ENCODE measurements around the gene CACUL1. TPM values are rescaled to one million over a fixed set of nuclear protein-coding genes. Genes with fewer than 3 reads are reported as not detected.
"Not testable (repeated sequence)": the region's sequence is repeated elsewhere in the genome, so short reads cannot be mapped to it uniquely, and the experiment has no call there.

CACUL1 gene
- total and polyA plus RNA-seq, 9 of the 15 experiments (the other 6 are each of a cell fraction or from before 2014, with no cell fraction given) = 4.5 to 17.1 (median 13.5) TPM

DNA sequence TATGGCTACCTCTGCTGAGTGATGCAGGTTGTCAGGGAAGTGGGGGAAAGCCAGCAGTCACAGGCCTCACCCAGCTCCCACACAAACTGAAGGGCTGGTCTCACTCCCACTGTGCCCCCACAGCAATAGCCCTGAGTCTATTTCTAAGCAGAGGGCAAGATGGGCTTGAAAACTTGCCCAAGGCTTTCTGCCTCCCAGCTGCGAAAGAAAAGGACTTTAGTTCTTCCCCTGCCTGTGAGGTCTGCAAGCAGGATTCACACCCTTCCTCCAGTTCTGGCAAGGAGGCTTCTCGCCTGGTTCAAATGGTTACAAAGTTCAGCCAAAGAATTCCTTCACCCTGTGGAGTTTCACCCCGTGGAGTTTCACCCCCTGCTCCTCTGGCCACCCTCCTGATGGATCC, 96.0 kb downstream of the CACUL1 start:
- CTCF ChIA-PET (ENCODE audit: low intra/inter-chr PET ratio) = no interaction called here
- 0% methylated on average over 3 of the region's 3 CpGs for WGBS (ENCODE audit: insufficient coverage, low coverage, missing lambda C conversion rate)
- ATAC-seq (no peak), FAIRE-seq (no peak), DNase-seq (ENCODE audit: extremely low read depth in 1 of 4, low spot score in 3 of 4) (no peak)
- in situ Hi-C loops (cut with MboI) (no loop called here), intact Hi-C loops (cut with micrococcal nuclease) (no loop called here)
- H3K9me3 ChIP-seq (replicated peaks; ENCODE audit: control insufficient read depth, insufficient read depth, low read depth, low read length) = no peaks in the 10 kb centered on the region
- POLR2A ChIA-PET = interaction anchor here (0.6 kb wide), 1 partner anchor 1537 kb away, joined by 3 read pairs; no protein-coding TSS in a partner anchor
- H3K79me2 ChIP-seq (ENCODE audit: control insufficient read depth, insufficient read depth, low read length) = no peaks in the 10 kb centered on the region
- no TSS peak for BruUV-seq (replicated peaks)
- no peak overlapping the region for H3K9ac ChIP-seq (ENCODE audit: insufficient read depth in 1 of 2, low read depth in 2 of 2, low read length in 2 of 2)
- no peak overlapping the region for H3K4me2 ChIP-seq (ENCODE audit: insufficient read depth, low read length)
- H2AFZ ChIP-seq (ENCODE audit: low read depth, low read length) = no peak overlapping the region
- H3K36me3 ChIP-seq (ENCODE audit: control insufficient read depth, insufficient read depth, low read length) = no peaks in the 10 kb centered on the region
- no peaks in the 10 kb centered on the region for H4K20me1 ChIP-seq (replicated peaks; ENCODE audit: control insufficient read depth, insufficient read depth, low read length)
- no peaks in the 10 kb centered on the region; a peak in 1 of 5 replicates for H3K4me1 ChIP-seq (replicated peaks in 1 of 2; ENCODE audit: control insufficient read depth in 2 of 2, insufficient read depth in 2 of 2, low read length in 2 of 2)
- no peak overlapping the region for H3K4me3 ChIP-seq
- H3K27me3 ChIP-seq (ENCODE audit: control insufficient read depth in 2 of 2, insufficient read depth in 2 of 2, low read length in 2 of 2) = no peaks in the 10 kb centered on the region
- no peak for TF ChIP-seq MCM2 (IDR thresholded peaks at IDR 0.05; ENCODE audit: low read depth)
- TF ChIP-seq NCOA2 (IDR thresholded peaks at IDR 0.05; ENCODE audit: partially characterized antibody in 2 of 2) = no peak
- TF ChIP-seq RBM34 (IDR thresholded peaks at IDR 0.05; ENCODE audit: borderline replicate concordance, insufficient read depth, low read length) = no peak
- TF ChIP-seq ZFP36 (IDR thresholded peaks at IDR 0.05; ENCODE audit: low read depth, low read length, partially characterized antibody) = peak; percentile 54
- no peak for TF ChIP-seq IFI16 (CRISPR knock-in tag; IDR thresholded peaks at IDR 0.05)
- no peak overlapping the region for H3K27ac ChIP-seq (ENCODE audit: extremely low read depth, low read depth, low read length)
- no peaks in the 10 kb centered on the region for H3K9me1 ChIP-seq (ENCODE audit: control insufficient read depth, insufficient read depth, low read length)

DNA sequence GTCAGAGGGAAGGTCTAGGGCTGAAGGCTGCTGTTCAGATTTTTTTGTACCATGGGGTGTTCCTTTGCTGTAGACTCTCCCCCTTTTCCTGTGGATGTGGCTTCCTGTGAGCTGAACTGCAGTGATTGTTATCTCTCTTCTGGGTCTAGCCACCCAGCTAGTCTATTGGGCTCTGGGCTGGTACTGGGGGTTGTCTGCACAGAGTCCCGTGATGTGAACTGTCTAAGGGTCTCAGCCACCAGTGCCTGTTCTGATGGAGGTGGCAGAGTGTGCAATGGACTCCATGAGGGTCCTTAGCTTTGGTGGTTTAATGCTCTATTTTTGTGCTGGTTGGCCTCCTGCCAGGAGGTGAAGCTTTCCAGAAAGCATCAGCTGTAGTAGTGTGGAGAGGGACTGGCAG, 96.6 kb downstream of the CACUL1 start:
- H3K36me3 ChIP-seq (ENCODE audit: control insufficient read depth, insufficient read depth, low read length); H2AFZ ChIP-seq (ENCODE audit: low read depth, low read length); in situ Hi-C loops (cut with MboI); H3K9me3 ChIP-seq (replicated peaks; ENCODE audit: control insufficient read depth, insufficient read depth, low read depth, low read length); H3K4me1 ChIP-seq (replicated peaks in 1 of 2; ENCODE audit: control insufficient read depth in 2 of 2, insufficient read depth in 2 of 2, low read length in 2 of 2); ATAC-seq; FAIRE-seq; H3K27me3 ChIP-seq (ENCODE audit: control insufficient read depth in 2 of 2, insufficient read depth in 2 of 2, low read length in 2 of 2); BruUV-seq (replicated peaks); intact Hi-C loops (cut with micrococcal nuclease); H3K9me1 ChIP-seq (ENCODE audit: control insufficient read depth, insufficient read depth, low read length); DNase-seq (ENCODE audit: extremely low read depth in 1 of 4, low spot score in 3 of 4); H3K4me2 ChIP-seq (ENCODE audit: insufficient read depth, low read length); H3K79me2 ChIP-seq (ENCODE audit: control insufficient read depth, insufficient read depth, low read length); H4K20me1 ChIP-seq (replicated peaks; ENCODE audit: control insufficient read depth, insufficient read depth, low read length); H3K9ac ChIP-seq (ENCODE audit: insufficient read depth in 1 of 2, low read depth in 2 of 2, low read length in 2 of 2); CTCF ChIA-PET (ENCODE audit: low intra/inter-chr PET ratio); H3K27ac ChIP-seq (ENCODE audit: extremely low read depth, low read depth, low read length); H3K4me3 ChIP-seq: not testable (repeated sequence)
- WGBS (ENCODE audit: insufficient coverage, low coverage, missing lambda C conversion rate) = 0% methylated on average over 1 of the region's 1 CpG
- peak; percentile 59 for TF ChIP-seq NFIC (IDR thresholded peaks at IDR 0.05)
- POLR2A ChIA-PET = interaction anchor here (0.6 kb wide), 1 partner anchor 1537 kb away, joined by 3 read pairs; no protein-coding TSS in a partner anchor

DNA sequence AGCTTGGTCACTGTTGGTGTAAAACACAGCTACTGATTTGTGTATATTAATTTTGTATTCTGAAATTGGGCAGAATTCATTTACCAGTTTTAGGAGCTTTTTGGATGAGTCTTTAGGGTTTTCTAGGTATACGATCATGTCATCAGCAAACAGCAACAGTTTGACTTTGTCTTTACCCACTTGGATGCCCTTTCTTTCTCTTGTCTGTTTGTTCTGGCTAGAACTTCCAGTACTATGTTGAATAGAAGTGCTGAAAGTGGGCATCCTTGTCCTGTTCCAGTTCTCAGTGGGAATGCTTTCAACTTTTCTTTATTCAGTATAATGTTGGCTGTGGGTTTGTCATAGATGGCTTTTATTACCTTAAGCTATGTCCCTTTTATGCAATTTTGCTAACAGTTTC, 109.5 kb downstream of the CACUL1 start:
- intact Hi-C loops (cut with micrococcal nuclease); H3K36me3 ChIP-seq (ENCODE audit: control insufficient read depth, insufficient read depth, low read length); H3K79me2 ChIP-seq (ENCODE audit: control insufficient read depth, insufficient read depth, low read length); H3K9me3 ChIP-seq (replicated peaks; ENCODE audit: control insufficient read depth, insufficient read depth, low read depth, low read length); in situ Hi-C loops (cut with MboI); ATAC-seq; H2AFZ ChIP-seq (ENCODE audit: low read depth, low read length); H3K27me3 ChIP-seq (ENCODE audit: control insufficient read depth in 2 of 2, insufficient read depth in 2 of 2, low read length in 2 of 2); BruUV-seq (replicated peaks); CTCF ChIA-PET (ENCODE audit: low intra/inter-chr PET ratio); H3K4me1 ChIP-seq (replicated peaks in 1 of 2; ENCODE audit: control insufficient read depth in 2 of 2, insufficient read depth in 2 of 2, low read length in 2 of 2); H4K20me1 ChIP-seq (replicated peaks; ENCODE audit: control insufficient read depth, insufficient read depth, low read length); POLR2A ChIA-PET; H3K27ac ChIP-seq (ENCODE audit: extremely low read depth, low read depth, low read length); H3K9ac ChIP-seq (ENCODE audit: insufficient read depth in 1 of 2, low read depth in 2 of 2, low read length in 2 of 2); H3K4me2 ChIP-seq (ENCODE audit: insufficient read depth, low read length); FAIRE-seq; H3K9me1 ChIP-seq (ENCODE audit: control insufficient read depth, insufficient read depth, low read length); DNase-seq (ENCODE audit: extremely low read depth in 1 of 4, low spot score in 3 of 4); H3K4me3 ChIP-seq: not testable (repeated sequence)
- 0% methylated on average over 1 of the region's 1 CpG for WGBS (ENCODE audit: insufficient coverage, low coverage, missing lambda C conversion rate)

All from K562 (cell line).